Lung (tissue), 12 donors: Measurements from ENCODE around the gene SPSB2. TPM values are rescaled to one million over a fixed set of nuclear protein-coding genes. Genes with fewer than 3 reads are reported as not detected.
"Not testable (repeated sequence)": the region's sequence is repeated elsewhere in the genome, so short reads cannot be mapped to it uniquely, and the experiment has no call there.

Experiments
- ATAC-seq: fragments of 200-7000 bp; cut with Tn5 transposase; one replicate; pipeline ENCODE4 v1.9.1; 2020; ENCODE audit warnings: moderate number of reproducible peaks; ENCODE audit not compliant: insufficient read depth, low FRiP score
- DNase-seq, 3 donors: peaks; one replicate each; pipeline ENCODE4 v3.0.0-alpha.2; 2013 to 2017
- H3K27ac ChIP-seq, 2 donors: one replicate each; pipeline ENCODE4 v1.5.1; 2013; ENCODE audit warnings: mild to moderate bottlenecking in 2 of 2, moderate library complexity in 2 of 2, control low read depth in 1 of 2, inconsistent platforms in 1 of 2, low read depth in 1 of 2, low read length in 1 of 2
- H3K27me3 ChIP-seq, 3 donors: one replicate each; pipeline ENCODE4 v1.5.1; 2013; ENCODE audit warnings: low read length in 2 of 3; ENCODE audit not compliant: control insufficient read depth in 3 of 3, insufficient read depth in 3 of 3
- H3K36me3 ChIP-seq, 4 donors: one replicate each; pipeline ENCODE4 v1.5.1; 2013; ENCODE audit warnings: low read length in 4 of 4, mild to moderate bottlenecking in 1 of 4, moderate library complexity in 1 of 4; ENCODE audit not compliant: control insufficient read depth in 4 of 4, insufficient read depth in 4 of 4
- H3K4me1 ChIP-seq, 5 donors: one replicate each; pipeline ENCODE4 v1.5.1; 2013; ENCODE audit warnings: low read length in 5 of 5, mild to moderate bottlenecking in 2 of 5, moderate library complexity in 1 of 5; ENCODE audit not compliant: control insufficient read depth in 5 of 5, insufficient read depth in 5 of 5
- H3K4me3 ChIP-seq: one replicate; pipeline ENCODE4 v1.5.1; 2013; ENCODE audit warnings: mild to moderate bottlenecking, control low read depth, moderate library complexity
- H3K9ac ChIP-seq, 2 donors: one replicate each; pipeline ENCODE4 v1.5.1; 2013; ENCODE audit warnings: low read length in 2 of 2, control low read depth in 1 of 2; ENCODE audit not compliant: insufficient read depth in 1 of 2
- H3K9me3 ChIP-seq, 4 donors: one replicate each; pipeline ENCODE4 v1.5.1; 2013; ENCODE audit warnings: low read length in 3 of 4, mild to moderate bottlenecking in 1 of 4, moderate library complexity in 1 of 4; ENCODE audit not compliant: control insufficient read depth in 4 of 4, insufficient read depth in 3 of 4
- CTCF ChIP-seq: IDR thresholded peaks from 2 replicates; pipeline ENCODE4 v1.5.1; 2012; ENCODE audit warnings: mild to moderate bottlenecking; ENCODE audit errors: control extremely low read depth, extremely low read depth
- WGBS, 2 donors: extraction: QIAGEN DNeasy Blood & Tissue Kit; methylation state at CpG; one replicate each; pipeline ENCODE4 v1.1.7; 2013; 5-methylcytosine and 5-hydroxymethylcytosine counted together
- polyA plus RNA-seq, 2 donors: library from polyadenylated mRNA; stranded (reverse); fragments of 200-250 nt; gene quantifications; one replicate each; pipeline ENCODE4 v1.2.1, GENCODE V29; 2013
- total RNA-seq, 2 donors: library from RNA; depleted of rRNA in 1 of 2; stranded (reverse); fragments of >200 nt in 1 of 2; gene quantifications; one replicate each; pipeline ENCODE4 v1.2.1, GENCODE V29; 2014 to 2021
- donor health status: control.
- donor health status: control.
- donor health status: Bipolar disorder and iron deficiency.
- donor health status: healthy.
- donor health status: DM: yes; HTN: yes; CAD: no.

Gene SPSB2
- total and polyA plus RNA-seq, 4 donors = 21.0 to 39.8 (median 31.4) TPM

GRCh38 chr12:6872073-6873048 lies 742 bp downstream of the SPSB2 start:
- H3K27ac ChIP-seq = peak overlapping the region; percentile 75 to 83
- peak overlapping the region; percentile 64 for H3K4me3 ChIP-seq
- H3K9me3 ChIP-seq = no peaks in the 10 kb centered on the region
- H3K4me1 ChIP-seq = peaks cover 0 to 32% (median 12%) of the 10 kb centered on the region in 5 donors
- peak overlapping the region; percentile 19 to 62 for H3K9ac ChIP-seq
- ATAC-seq = peak; percentile 66
- peak; percentile 92 for TF ChIP-seq CTCF
- H3K27me3 ChIP-seq = no peaks in the 10 kb centered on the region
- peaks cover 5 to 25% (median 18%) of the 10 kb centered on the region in 4 donors for H3K36me3 ChIP-seq
- 2% methylated on average over 37 to 40 of the region's 40 CpGs for WGBS, 2 donors
- peak; percentile 84 to 87 (median 87) for DNase-seq

GRCh38 chr12:6871052-6871957 lies 1.8 kb downstream of the SPSB2 start:
- H3K36me3 ChIP-seq = peaks cover 5 to 25% (median 18%) of the 10 kb centered on the region in 4 donors
- peak overlapping the region in 1 of 2 donors; percentile 62 for H3K9ac ChIP-seq
- WGBS, 2 donors = 65 to 72% methylated on average over 12 of the region's 12 CpGs
- ATAC-seq (no peak), DNase-seq (no peak)
- H3K4me3 ChIP-seq = peak overlapping the region; percentile 64
- peaks cover 0 to 37% (median 12%) of the 10 kb centered on the region in 5 donors for H3K4me1 ChIP-seq
- TF ChIP-seq CTCF = no peak
- H3K9me3 ChIP-seq = no peaks in the 10 kb centered on the region
- peak overlapping the region in 1 of 2 donors; percentile 35 for H3K27ac ChIP-seq
- no peaks in the 10 kb centered on the region for H3K27me3 ChIP-seq

- Histone ChIP-seq H3K4me1 (peaks cover 0 to 37% (median 12%) of the 10 kb centered on the region in 5 donors), H3K36me3 (peaks cover 0 to 23% (median 19%) of the 10 kb centered on the region in 4 donors)
- H3K4me3 ChIP-seq, H3K27me3 ChIP-seq, H3K27ac ChIP-seq, ATAC-seq, H3K9ac ChIP-seq, DNase-seq, H3K9me3 ChIP-seq: not testable (repeated sequence)
- WGBS, 2 donors = 58 to 71% methylated on average over 4 of the region's 4 CpGs
Observed at GRCh38 chr12:6870304-6870703, 2.8 kb downstream of the SPSB2 start.
